SK-N-SH (cell line): Measurements from ENCODE around the gene FDXACB1. TPM values are rescaled to one million over a fixed set of nuclear protein-coding genes. Genes with fewer than 3 reads are reported as not detected.

Source experiments
- CTCF ChIA-PET: fragments of 300-600, 350-600 bp; formaldehyde crosslinking; extraction: SDS; loops from one replicate; lab custom pipeline; 2021; lab: Yijun Ruan, JAX
- POLR2A ChIA-PET: fragments of 350-600 bp; sonication (Branson Sonifier 250); formaldehyde crosslinking; extraction: SDS; loops from one replicate; lab custom pipeline; 2020; ENCODE audit warnings: antibody characterized with exemption, inconsistent platforms; lab: Yijun Ruan, JAX
- DNase-seq: peaks from one replicate; pipeline ENCODE4 v3.0.0; 2012
- H2AFZ ChIP-seq: fragments of 200-600 bp; sonication (generic); 2 replicates; pipeline ENCODE4 v1.8.1; 2016; ENCODE audit warnings: antibody characterized with exemption, mild to moderate bottlenecking, low read depth
- H3F3A ChIP-seq: fragments of 200-600 bp; sonication (generic); replicated peaks from 2 replicates; pipeline ENCODE3; 2016; ENCODE audit warnings: antibody characterized with exemption, mild to moderate bottlenecking; ENCODE audit not compliant: insufficient read depth
- H3K27ac ChIP-seq, 2 experiments: fragments of 200-500 bp in 1 of 2; fragments of 200-600 bp in 1 of 2; sonication (Bioruptor generic) in 1 of 2; sonication (generic), shearing (Covaris generic) in 1 of 2; 2 replicates each; pipeline versions ENCODE4 v1.5.1 to v1.6.1; 2014 to 2016; ENCODE audit warnings: low read depth in 2 of 2, inconsistent platforms in 1 of 2, low read length in 1 of 2, mild to moderate bottlenecking in 1 of 2, mixed read lengths in 1 of 2
- H3K27me3 ChIP-seq: fragments of 200-600 bp; sonication (generic), shearing (Covaris generic); 2 replicates; pipeline ENCODE4 v1.6.1; 2016; ENCODE audit warnings: mixed run types; ENCODE audit not compliant: insufficient read depth
- H3K36me3 ChIP-seq, 2 experiments: fragments of 200-500 bp in 1 of 2; fragments of 200-600 bp in 1 of 2; sonication (Bioruptor generic) in 1 of 2; sonication (generic) in 1 of 2; replicated peaks in 1 of 2; 2 replicates each; pipeline versions ENCODE3 to v1.5.1; 2014 to 2016; ENCODE audit warnings: low read length in 1 of 2, mild to moderate bottlenecking in 1 of 2; ENCODE audit not compliant: insufficient read depth in 2 of 2, control insufficient read depth in 1 of 2
- H3K4me1 ChIP-seq, 2 experiments: fragments of 200-500 bp in 1 of 2; fragments of 200-600 bp in 1 of 2; sonication (Bioruptor generic) in 1 of 2; sonication (generic), shearing (Covaris generic) in 1 of 2; 2 replicates each; pipeline versions ENCODE4 v1.5.1 to v1.6.1; 2014 to 2016; ENCODE audit warnings: low read depth in 1 of 2, low read length in 1 of 2, mixed run types in 1 of 2; ENCODE audit not compliant: insufficient read depth in 2 of 2, control insufficient read depth in 1 of 2
- H3K4me2 ChIP-seq: fragments of 200-600 bp; sonication (generic), shearing (Covaris generic); 2 replicates; pipeline ENCODE4 v1.6.1; 2017; ENCODE audit warnings: mixed run types
- H3K4me3 ChIP-seq, 2 experiments: fragments of 200-500 bp in 1 of 2; fragments of 200-600 bp in 1 of 2; sonication (Bioruptor generic) in 1 of 2; sonication (generic), shearing (Covaris generic) in 1 of 2; 2 replicates each; pipeline versions ENCODE4 v1.5.1 to v1.8.1; 2014 to 2016; ENCODE audit warnings: low read depth in 2 of 2, inconsistent platforms in 1 of 2, low read length in 1 of 2, mild to moderate bottlenecking in 1 of 2, mixed read lengths in 1 of 2, moderate library complexity in 1 of 2
- H3K79me2 ChIP-seq: fragments of 200-600 bp; sonication (generic); 2 replicates; pipeline ENCODE4 v1.8.1; 2017; ENCODE audit warnings: mild to moderate bottlenecking; ENCODE audit not compliant: insufficient read depth
- H3K9ac ChIP-seq: fragments of 200-600 bp; sonication (generic); 2 replicates; pipeline ENCODE4 v1.6.1; 2017; ENCODE audit warnings: mixed run types
- H3K9me2 ChIP-seq: fragments of 200-600 bp; sonication (generic); 2 replicates; pipeline ENCODE4 v1.6.1; 2017; ENCODE audit warnings: mixed run types
- H3K9me3 ChIP-seq: fragments of 200-600 bp; sonication (generic); 2 replicates; pipeline ENCODE4 v1.6.1; 2017; ENCODE audit warnings: mixed run types, mild to moderate bottlenecking, moderate library complexity
- H4K20me1 ChIP-seq: fragments of 200-600 bp; sonication (generic); 2 replicates; pipeline ENCODE4 v1.6.1; 2017; ENCODE audit warnings: mild to moderate bottlenecking, mixed run types; ENCODE audit not compliant: insufficient read depth
- EZH2phosphoT487 ChIP-seq: fragments of 200-600 bp; sonication (generic); IDR thresholded peaks from 2 replicates; pipeline ENCODE4 v1.6.1; 2017; ENCODE audit warnings: low read depth, mixed run types, mild to moderate bottlenecking, antibody characterized with exemption, moderate library complexity, borderline replicate concordance
- FOSL2 ChIP-seq: IDR thresholded peaks from 2 replicates; pipeline ENCODE4 v1.4.0; 2012; ENCODE audit warnings: low read depth, mild to moderate bottlenecking, moderate library complexity, borderline replicate concordance
- FOXJ3 ChIP-seq: sonication (generic); formaldehyde crosslinking; IDR thresholded peaks from 2 replicates; pipeline ENCODE4 v1.5.1; 2020; ENCODE audit warnings: mild to moderate bottlenecking, missing genetic modification reagents
- FOXM1 ChIP-seq: IDR thresholded peaks from 2 replicates; pipeline ENCODE4 v1.4.0; 2012; ENCODE audit warnings: low read depth, mild to moderate bottlenecking
- GABPA ChIP-seq: IDR thresholded peaks from 2 replicates; pipeline ENCODE4 v1.4.0; 2012; ENCODE audit warnings: low read depth, mild to moderate bottlenecking
- IRF3 ChIP-seq: fragments of 150-350 bp; IDR thresholded peaks from 2 replicates; pipeline ENCODE4 v1.6.1; 2016; ENCODE audit warnings: mild to moderate bottlenecking, low read depth, low read length
- JUND ChIP-seq: IDR thresholded peaks from 2 replicates; pipeline ENCODE4 v1.4.0; 2012
- NFIC ChIP-seq: IDR thresholded peaks from 2 replicates; pipeline ENCODE4 v1.4.0; 2012; ENCODE audit warnings: borderline replicate concordance
- NRF1 ChIP-seq: IDR thresholded peaks from 2 replicates; pipeline ENCODE4 v1.6.1; 2012; ENCODE audit warnings: low read depth, mild to moderate bottlenecking, low read length
- POLR2AphosphoS5 ChIP-seq: IDR thresholded peaks from 2 replicates; pipeline ENCODE4 v1.6.1; 2012; ENCODE audit warnings: low read depth, low read length
- RCOR1 ChIP-seq: fragments of 150-350 bp; IDR thresholded peaks from 2 replicates; pipeline ENCODE4 v1.6.1; 2017; ENCODE audit warnings: antibody characterized with exemption, low read length
- RFX5 ChIP-seq: IDR thresholded peaks from 2 replicates; pipeline ENCODE4 v1.6.1; 2012; ENCODE audit warnings: mild to moderate bottlenecking, improper control_type of control experiment, low read length
- SIN3A ChIP-seq: IDR thresholded peaks from 2 replicates; pipeline ENCODE4 v1.6.1; 2012; ENCODE audit warnings: low read depth, mild to moderate bottlenecking, low read length, moderate library complexity, borderline replicate concordance
- TAF1 ChIP-seq: IDR thresholded peaks from 2 replicates; pipeline ENCODE4 v1.6.1; 2012; ENCODE audit warnings: low read depth, mild to moderate bottlenecking, low read length, moderate library complexity, borderline replicate concordance
- TCF12 ChIP-seq: IDR thresholded peaks from 2 replicates; pipeline ENCODE4 v1.4.0; 2012
- USF2 ChIP-seq: fragments of 150-350 bp; IDR thresholded peaks from 2 replicates; pipeline ENCODE4 v1.6.1; 2017; ENCODE audit warnings: antibody characterized with exemption, low read length, low read depth, borderline replicate concordance
- YY1 ChIP-seq: IDR thresholded peaks from 2 replicates; pipeline ENCODE4 v1.4.0; 2012; ENCODE audit warnings: low read depth, mild to moderate bottlenecking
- ZBTB33 ChIP-seq: IDR thresholded peaks from 2 replicates; pipeline ENCODE4 v1.4.0; 2012; ENCODE audit warnings: low read depth, borderline replicate concordance
- WGBS: methylation state at CpG from one replicate; pipeline ENCODE4 v1.1.6; 2017; ENCODE audit warnings: low lambda C conversion rate; 5-methylcytosine and 5-hydroxymethylcytosine counted together
- polyA plus RNA-seq, 3 experiments: library from polyadenylated mRNA; depleted of rRNA; stranded (reverse); fragments of >200 nt; gene quantifications; 2 replicates each; pipeline ENCODE4 v1.2.3, GENCODE V29; 2012
- TF ChIP-seq, protein P1 (sequence below): IDR thresholded peaks from 2 replicates; pipeline ENCODE4 v1.4.0; 2012; ENCODE audit warnings: low read depth
- TF ChIP-seq, protein P2 (sequence below): IDR thresholded peaks from 2 replicates; pipeline ENCODE4; 2012

FDXACB1 gene
- polyA plus RNA-seq, 1 of the 3 experiments (the other 2 are of a cell fraction), result 2.8 TPM

DNA sequence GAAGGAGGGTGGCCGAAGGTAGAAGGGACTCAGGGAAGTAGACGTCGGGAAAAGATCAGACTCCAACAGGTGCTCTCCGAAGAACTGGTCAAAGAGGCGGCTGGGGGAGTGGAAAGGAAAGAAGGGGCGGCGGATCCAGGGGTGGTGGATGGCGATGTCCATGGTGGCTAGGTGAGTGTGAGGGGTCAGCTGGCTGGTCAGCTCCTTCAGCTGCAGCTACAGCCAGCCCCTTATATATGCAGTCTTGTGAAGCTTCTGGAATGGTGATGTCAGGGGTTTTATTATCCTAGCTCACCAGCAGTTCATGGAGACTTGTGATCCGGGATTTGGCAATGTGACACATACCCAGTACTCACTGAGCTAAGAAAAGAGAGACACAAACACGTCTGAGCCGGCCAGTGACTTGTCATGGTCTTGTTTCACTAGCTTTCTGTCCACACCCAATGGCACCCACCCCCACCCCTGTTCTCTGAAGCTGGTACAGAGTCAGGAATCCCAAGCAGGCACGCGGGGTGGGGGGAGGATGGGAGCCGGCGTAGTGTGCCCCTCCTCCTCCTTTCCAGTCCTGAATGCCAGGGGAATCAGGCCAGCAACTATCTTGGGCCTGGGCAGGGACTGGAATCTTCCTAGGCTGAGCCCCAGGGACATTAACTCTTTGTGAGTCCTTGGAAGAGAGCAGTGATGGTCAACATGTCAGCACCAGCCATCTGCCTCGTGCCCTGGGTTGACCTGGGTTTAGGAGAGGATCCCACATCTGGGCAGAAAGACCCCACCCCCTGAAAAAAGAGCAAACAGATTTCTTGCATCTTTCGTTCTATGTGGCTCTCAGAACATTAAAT is 32.8 kb upstream of the FDXACB1 start, which contains the start of gene CRYAB:
Gene CRYAB, minus strand, starts transcription at position 208 of the 839 bp plus-strand sequence. Its CDS starts 46 bp downstream, at position 162.
- H3K79me2 ChIP-seq, result no peaks in the 10 kb centered on the region
- ChIA-PET CTCF (interaction anchor here (1.2 to 1.4 kb wide), 2 partner anchors 25 to 68 kb away, joined by 3 read pairs; no protein-coding TSS in a partner anchor), POLR2A (no interaction called here)
- H3F3A ChIP-seq, result no peaks in the 10 kb centered on the region
- WGBS, result 77% methylated on average over 15 of the region's 17 CpGs
- peak within 1 kb of the TSS; percentile 46; the same call in 1 of the 2 replicates for H2AFZ ChIP-seq
- no peaks in the 10 kb centered on the region for H3K27me3 ChIP-seq
- no peak within 1 kb of the TSS for H3K9ac ChIP-seq
- H3K36me3 ChIP-seq, result no peaks in the 10 kb centered on the region
- H4K20me1 ChIP-seq, result no peaks in the 10 kb centered on the region
- DNase-seq, result no peak
- no peaks in the 10 kb centered on the region for H3K9me3 ChIP-seq
- TF ChIP-seq NRF1 (no peak), TCF12 (no peak), RFX5 (no peak), IRF3 (no peak)
- H3K4me1 ChIP-seq, result peaks cover 6 to 7% of the 10 kb centered on the region in 2 experiments; a peak in 2 of 4 replicates
- H3K4me2 ChIP-seq, result peak within 1 kb of the TSS; percentile 34; the same call in 1 of the 2 replicates
- H3K4me3 ChIP-seq, result no peak within 1 kb of the TSS
- peak within 1 kb of the TSS in 1 of 2 experiments; percentile 33; a peak in 1 of 4 replicates for H3K27ac ChIP-seq
- no peaks in the 10 kb centered on the region for H3K9me2 ChIP-seq

DNA sequence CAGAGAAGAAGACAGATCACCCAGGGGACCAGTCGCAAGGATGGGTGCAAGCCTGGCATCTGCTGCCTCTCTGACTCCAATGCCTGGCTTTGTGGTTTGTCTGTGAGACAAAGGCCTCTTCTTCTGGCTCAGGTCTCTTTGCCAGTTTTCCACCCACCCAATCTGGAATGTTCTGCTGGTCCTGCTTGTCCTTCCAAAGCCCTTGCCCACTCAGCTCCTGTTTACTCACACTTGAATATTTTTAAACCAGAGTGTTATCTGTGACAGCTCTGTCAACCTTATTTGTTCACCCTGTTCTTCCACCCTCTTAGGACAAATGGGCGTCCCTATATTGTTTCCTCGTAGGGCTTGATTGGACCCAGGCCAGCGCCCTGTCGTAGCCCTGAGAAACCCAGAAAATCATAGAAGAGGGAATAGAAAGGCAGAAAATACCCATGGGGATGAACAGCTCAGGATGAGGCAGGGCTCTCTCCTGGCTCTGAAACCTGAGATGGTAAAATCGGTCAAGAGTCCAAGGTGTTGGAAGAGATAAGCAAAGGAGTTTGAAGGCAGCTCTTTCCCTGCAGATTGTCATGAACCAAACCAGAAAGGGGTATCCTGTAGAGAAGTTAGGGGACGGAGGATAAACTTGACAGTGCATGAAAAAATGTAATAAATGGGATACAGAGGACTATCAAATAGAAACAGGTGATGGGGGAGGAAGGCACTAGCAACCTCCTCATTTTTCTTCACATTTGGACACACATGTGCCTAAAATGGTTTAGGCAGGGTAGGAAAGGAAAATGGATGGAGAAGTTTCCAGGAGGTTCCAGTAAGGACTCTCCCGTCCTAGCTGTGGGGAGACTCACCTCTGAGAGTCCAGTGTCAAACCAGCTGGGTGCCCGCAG is 32.0 kb upstream of the FDXACB1 start:
- Histone ChIP-seq H3K36me3 (no peaks in the 10 kb centered on the region), H3K9ac (no peak overlapping the region), H3K9me3 (no peaks in the 10 kb centered on the region), H3K79me2 (no peaks in the 10 kb centered on the region), H3K27me3 (no peaks in the 10 kb centered on the region), H3K27ac (no peak overlapping the region), H2AFZ (no peak overlapping the region), H3F3A (peaks cover 3% of the 10 kb centered on the region), H3K4me1 (peaks cover 6 to 7% of the 10 kb centered on the region in 2 experiments; a peak in 2 of 4 replicates), H3K4me2 (no peak overlapping the region), H4K20me1 (no peaks in the 10 kb centered on the region), H3K4me3 (no peak overlapping the region), H3K9me2 (no peaks in the 10 kb centered on the region)
- WGBS, result 84% methylated on average over 9 of the region's 9 CpGs
- ChIA-PET CTCF (interaction anchor here (1.2 to 1.4 kb wide), 3 partner anchors 21 to 69 kb away, joined by 3 to 4 read pairs (median 3); no protein-coding TSS in a partner anchor), POLR2A (no interaction called here)
- no peak for DNase-seq
- TF ChIP-seq NFIC, result no peak
- TF ChIP-seq, protein P1, sequence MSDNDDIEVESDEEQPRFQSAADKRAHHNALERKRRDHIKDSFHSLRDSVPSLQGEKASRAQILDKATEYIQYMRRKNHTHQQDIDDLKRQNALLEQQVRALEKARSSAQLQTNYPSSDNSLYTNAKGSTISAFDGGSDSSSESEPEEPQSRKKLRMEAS, result no peak
- TF ChIP-seq SIN3A, result no peak
- no peak for TF ChIP-seq FOXM1
- TF ChIP-seq JUND, result no peak
- TF ChIP-seq GABPA, result no peak
- no peak for TF ChIP-seq YY1
- no peak for TF ChIP-seq EZH2phosphoT487
- TF ChIP-seq POLR2AphosphoS5, result no peak
- no peak for TF ChIP-seq TAF1
- no peak for TF ChIP-seq FOSL2
- no peak for TF ChIP-seq ZBTB33
- TF ChIP-seq RCOR1, result no peak
- no peak for TF ChIP-seq FOXJ3
- TF ChIP-seq USF2, result no peak
- no peak for TF ChIP-seq NRF1
- TF ChIP-seq, protein P2, sequence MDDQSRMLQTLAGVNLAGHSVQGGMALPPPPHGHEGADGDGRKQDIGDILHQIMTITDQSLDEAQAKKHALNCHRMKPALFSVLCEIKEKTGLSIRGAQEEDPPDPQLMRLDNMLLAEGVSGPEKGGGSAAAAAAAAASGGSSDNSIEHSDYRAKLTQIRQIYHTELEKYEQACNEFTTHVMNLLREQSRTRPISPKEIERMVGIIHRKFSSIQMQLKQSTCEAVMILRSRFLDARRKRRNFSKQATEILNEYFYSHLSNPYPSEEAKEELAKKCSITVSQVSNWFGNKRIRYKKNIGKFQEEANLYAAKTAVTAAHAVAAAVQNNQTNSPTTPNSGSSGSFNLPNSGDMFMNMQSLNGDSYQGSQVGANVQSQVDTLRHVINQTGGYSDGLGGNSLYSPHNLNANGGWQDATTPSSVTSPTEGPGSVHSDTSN, result no peak
